Thyroid gland (tissue), 4 donors: Measurements from ENCODE around the gene AMBP. TPM values are rescaled to one million over a fixed set of nuclear protein-coding genes. Genes with fewer than 3 reads are reported as not detected.
A peak's percentile ranks its signal among the peaks of the same experiment; 100 is the strongest.

Source experiments
- DNase-seq, 2 donors: peaks; one replicate each; pipeline ENCODE4 v3.0.0-alpha.2; 2019
- H3K27ac ChIP-seq, 3 donors: fragments of 200-600 bp; sonication (generic); 1 replicate in 2 of 3; 2 replicates in 1 of 3; pipeline ENCODE4 v1.5.1; 2016 to 2019; ENCODE audit warnings: mild to moderate bottlenecking in 1 of 3, moderate library complexity in 1 of 3
- H3K27me3 ChIP-seq: fragments of 200-600 bp; sonication (generic); one replicate; pipeline ENCODE4 v1.5.1; 2019
- H3K36me3 ChIP-seq, 2 donors: fragments of 200-600 bp; sonication (generic); one replicate each; pipeline ENCODE4 v1.5.1; 2016 to 2019
- H3K4me1 ChIP-seq, 2 donors: fragments of 200-600 bp; sonication (generic); one replicate each; pipeline ENCODE4 v1.5.1; 2017 to 2019
- H3K4me3 ChIP-seq, 3 donors: fragments of 200-600 bp; sonication (generic); replicated peaks in 1 of 3; 1 replicate in 2 of 3; 2 replicates in 1 of 3; pipeline ENCODE4 v1.5.1; 2016; ENCODE audit warnings: mild to moderate bottlenecking in 1 of 3
- H3K9me3 ChIP-seq: fragments of 200-600 bp; sonication (generic); one replicate; pipeline ENCODE4 v1.5.1; 2017
- CTCF ChIP-seq, 6 experiments: fragments of 200-600 bp in 3 of 6; fragments of 450-650 bp in 3 of 6; sonication (generic) in 3 of 6; IDR thresholded peaks; one replicate each; pipeline ENCODE4 v1.5.1; 2016 to 2019; ENCODE audit warnings: antibody characterized with exemption in 6 of 6, mild to moderate bottlenecking in 2 of 6, inconsistent platforms in 1 of 6, moderate library complexity in 1 of 6
- POLR2A ChIP-seq, 2 donors: fragments of 450-650 bp; IDR thresholded peaks; one replicate each; pipeline ENCODE4 v1.6.1; 2017; ENCODE audit warnings: antibody characterized with exemption in 2 of 2, mild to moderate bottlenecking in 2 of 2, moderate library complexity in 1 of 2
- WGBS, 2 donors: methylation state at CpG; one replicate each; pipeline ENCODE4 v1.1.5; 2017; 5-methylcytosine and 5-hydroxymethylcytosine counted together
- intact Hi-C: fragments of 100-400 bp; cut with DNase I; formaldehyde crosslinking; loops from one replicate; pipeline ENCODE4 v1.15.1; 2023
- total RNA-seq, 4 donors: library from RNA; depleted of rRNA; stranded (reverse); fragments of >200 nt; gene quantifications; one replicate each; pipeline ENCODE4 v1.2.3, GENCODE V29; 2016

AMBP gene
- total RNA-seq, 4 donors from 2014 or later: 0.83 to 4.2 (median 2.1) TPM; not detected in 1

GRCh38 chr9:114037961-114038723 is 40.0 kb downstream of the AMBP start:
- Histone ChIP-seq H3K4me1 (peaks cover 6 to 14% of the 10 kb centered on the region in 2 donors), H3K36me3 (peaks cover 7 to 13% of the 10 kb centered on the region in 2 donors), H3K4me3 (no peak overlapping the region), H3K27ac (peak overlapping the region; percentile 37 to 83 (median 65)), H3K9me3 (no peaks in the 10 kb centered on the region), H3K27me3 (no peaks in the 10 kb centered on the region)
- WGBS, 2 donors: 47 to 48% methylated on average over 16 to 19 of the region's 19 CpGs
- TF ChIP-seq POLR2A (IDR thresholded peaks at IDR 0.05) (peak in 1 of 2 donors; percentile 12), CTCF (IDR thresholded peaks at IDR 0.05) (no peak)
- DNase-seq: peak; percentile 88 to 92
- intact Hi-C loops: loop anchor here (10.0 kb wide), 1 partner anchor 233 kb away; no protein-coding TSS in a partner anchor

- intact Hi-C loops: loop anchor here (10.0 kb wide), 1 partner anchor 232 kb away; no protein-coding TSS in a partner anchor
- Histone ChIP-seq H3K9me3 (no peaks in the 10 kb centered on the region), H3K4me3 (no peak overlapping the region), H3K36me3 (peaks cover 12 to 13% of the 10 kb centered on the region in 2 donors), H3K4me1 (peaks cover 6 to 14% of the 10 kb centered on the region in 2 donors), H3K27me3 (no peaks in the 10 kb centered on the region), H3K27ac (peak overlapping the region in 1 of 3 donors; percentile 26)
- TF ChIP-seq CTCF (IDR thresholded peaks at IDR 0.05) (no peak), POLR2A (IDR thresholded peaks at IDR 0.05) (no peak)
- DNase-seq: no peak
- WGBS, 2 donors: 81 to 95% methylated on average over 5 of the region's 5 CpGs
These were observed 40.9 kb downstream of the AMBP start for GRCh38 chr9:114037249-114037648.

- intact Hi-C loops: loop anchor here (10.0 kb wide), 1 partner anchor 231 kb away; no protein-coding TSS in a partner anchor
- peaks cover 6 to 14% of the 10 kb centered on the region in 2 donors for H3K4me1 ChIP-seq
- H3K4me3 ChIP-seq: no peak overlapping the region
- no peaks in the 10 kb centered on the region for H3K9me3 ChIP-seq
- WGBS, 2 donors: 92 to 94% methylated on average over 17 to 18 of the region's 18 CpGs
- TF ChIP-seq CTCF (IDR thresholded peaks at IDR 0.05) (no peak), POLR2A (IDR thresholded peaks at IDR 0.05) (no peak)
- H3K27me3 ChIP-seq: no peaks in the 10 kb centered on the region
- H3K36me3 ChIP-seq: peaks cover 12 to 13% of the 10 kb centered on the region in 2 donors
- no peak for DNase-seq
- H3K27ac ChIP-seq: no peak overlapping the region
These were observed 42.0 kb downstream of the AMBP start for GRCh38 chr9:114035845-114036801.

GRCh38 chr9:114035221-114035844 is 42.8 kb downstream of the AMBP start:
- 90 to 93% methylated on average over 17 of the region's 17 CpGs for WGBS, 2 donors
- Histone ChIP-seq H3K4me1 (peaks cover 6 to 14% of the 10 kb centered on the region in 2 donors), H3K27ac (no peak overlapping the region), H3K9me3 (no peaks in the 10 kb centered on the region), H3K27me3 (no peaks in the 10 kb centered on the region), H3K4me3 (no peak overlapping the region), H3K36me3 (peaks cover 12 to 13% of the 10 kb centered on the region in 2 donors)
- intact Hi-C loops: loop anchor here (10.0 kb wide), 1 partner anchor 231 kb away; no protein-coding TSS in a partner anchor
- DNase-seq: no peak
- TF ChIP-seq CTCF (IDR thresholded peaks at IDR 0.05) (no peak), POLR2A (IDR thresholded peaks at IDR 0.05) (no peak)
